Gastrocnemius medialis (tissue), 4 donors: ENCODE measurements around the gene NIPAL1. TPM values are rescaled to one million over a fixed set of nuclear protein-coding genes. Genes with fewer than 3 reads are reported as not detected.

Experiments used
- ATAC-seq, 2 donors: fragments of 150-250 bp; one replicate each; pipeline ENCODE4 v1.9.1; 2016
- DNase-seq, 2 donors: peaks; one replicate each; pipeline ENCODE4 v3.0.0-alpha.2; 2019
- H3K27ac ChIP-seq, 4 donors: fragments of 200-600 bp; sonication (generic); 1 replicate in 1 of 4; 2 replicates in 3 of 4; pipeline ENCODE4 v1.5.1; 2016 to 2018; ENCODE audit warnings: mild to moderate bottlenecking in 2 of 4, moderate library complexity in 1 of 4
- H3K27me3 ChIP-seq, 3 donors: fragments of 200-600 bp; sonication (generic) in 2 of 3; 1 replicate in 1 of 3; 2 replicates in 2 of 3; pipeline versions ENCODE4 v1.5.1 to v1.6.0; 2016 to 2019; ENCODE audit warnings: mild to moderate bottlenecking in 1 of 3, moderate library complexity in 1 of 3
- H3K36me3 ChIP-seq, 2 donors: fragments of 200-600 bp; sonication (generic) in 1 of 2; one replicate each; pipeline ENCODE4 v1.5.1; 2017 to 2018
- H3K4me1 ChIP-seq, 2 donors: fragments of 200-600 bp; sonication (generic) in 1 of 2; one replicate each; pipeline ENCODE4 v1.5.1; 2016 to 2017; ENCODE audit warnings: mild to moderate bottlenecking in 2 of 2
- H3K4me3 ChIP-seq, 4 donors: fragments of 200-600 bp; sonication (generic) in 3 of 4; 1 replicate in 1 of 4; 2 replicates in 3 of 4; pipeline ENCODE4 v1.5.1; 2016 to 2019; ENCODE audit warnings: mild to moderate bottlenecking in 2 of 4
- H3K9me3 ChIP-seq, 3 donors: fragments of 200-600 bp; sonication (generic) in 2 of 3; 1 replicate in 1 of 3; 2 replicates in 2 of 3; pipeline ENCODE4 v1.5.1; 2016 to 2019
- CTCF ChIP-seq, 5 experiments: fragments of 450-650 bp in 3 of 5; fragments of 200-600 bp in 2 of 5; sonication (generic) in 2 of 5; IDR thresholded peaks in 4 of 5; conservative IDR thresholded peaks in 1 of 5; 1 replicate in 4 of 5; 2 replicates in 1 of 5; pipeline ENCODE4 v1.5.1; 2016 to 2019; ENCODE audit warnings: antibody characterized with exemption in 5 of 5, mild to moderate bottlenecking in 3 of 5, moderate library complexity in 3 of 5
- POLR2A ChIP-seq, 2 donors: fragments of 450-650 bp; IDR thresholded peaks; one replicate each; pipeline ENCODE4 v1.6.1; 2017; ENCODE audit warnings: antibody characterized with exemption in 2 of 2, mild to moderate bottlenecking in 2 of 2, moderate library complexity in 2 of 2
- in situ Hi-C, 4 donors: fragments of 200-750 bp; cut with MboI; loops; one replicate each; pipeline versions ENCODE4 v1.15.0 to v1.8.0; 2017; ENCODE audit warnings: low sequenced_read_pairs in 4 of 4
- intact Hi-C: fragments of 100-400 bp; cut with DNase I; formaldehyde crosslinking; loops from one replicate; pipeline ENCODE4 v1.15.1; 2023; ENCODE audit warnings: low total_unique reads
- total RNA-seq, 4 donors: library from RNA; depleted of rRNA; stranded (reverse); fragments of >200 nt; gene quantifications; one replicate each; pipeline versions ENCODE4 v1.1.0 to v1.2.3, GENCODE V29; 2016

The NIPAL1 gene
- total RNA-seq, 4 donors from 2014 or later = 0.07 to 0.51 (median 0.15) TPM; not detected in 1

- intact Hi-C loops (loop anchor here (2.0 kb wide), 1 partner anchor 26 kb away; the partner anchor contains the start of genes CNGA1 and NIPAL1), in situ Hi-C loops (no loop called here)
- peaks cover 27 to 30% of the 10 kb centered on the region in 2 donors for H3K4me1 ChIP-seq
- peak overlapping the region in 2 of 4 donors; percentile 23 to 30 for H3K27ac ChIP-seq
- H3K9me3 ChIP-seq = no peaks in the 10 kb centered on the region
- TF ChIP-seq POLR2A (IDR thresholded peaks at IDR 0.05) (no peak), CTCF (IDR thresholded peaks at IDR 0.05 in 4 of 5, conservative IDR thresholded peaks at IDR 0.05 in 1 of 5) (no peak)
- H3K27me3 ChIP-seq = no peaks in the 10 kb centered on the region
- H3K36me3 ChIP-seq = no peaks in the 10 kb centered on the region
- no peak for DNase-seq
- ATAC-seq = no peak
- no peak overlapping the region for H3K4me3 ChIP-seq
Observed at GRCh38 chr4:48042979-48043461, 26.4 kb downstream of the NIPAL1 start.

- no peak overlapping the region for H3K4me3 ChIP-seq
- no peaks in the 10 kb centered on the region for H3K36me3 ChIP-seq
- peaks cover 28 to 32% of the 10 kb centered on the region in 2 donors for H3K4me1 ChIP-seq
- no peaks in the 10 kb centered on the region for H3K27me3 ChIP-seq
- intact Hi-C loops (loop anchor here (2.0 kb wide), 1 partner anchor 27 kb away; the partner anchor contains the start of genes CNGA1 and NIPAL1), in situ Hi-C loops (no loop called here)
- H3K9me3 ChIP-seq = no peaks in the 10 kb centered on the region
- no peak for DNase-seq
- no peak for TF ChIP-seq CTCF (IDR thresholded peaks at IDR 0.05 in 4 of 5, conservative IDR thresholded peaks at IDR 0.05 in 1 of 5)
- no peak for TF ChIP-seq POLR2A (IDR thresholded peaks at IDR 0.05)
- H3K27ac ChIP-seq = peak overlapping the region in 2 of 4 donors; percentile 23 to 30
- no peak for ATAC-seq
Observed at GRCh38 chr4:48043504-48043903, 26.9 kb downstream of the NIPAL1 start.

- no peaks in the 10 kb centered on the region for H3K27me3 ChIP-seq
- no peaks in the 10 kb centered on the region for H3K9me3 ChIP-seq
- H3K36me3 ChIP-seq = no peaks in the 10 kb centered on the region
- no peak overlapping the region for H3K27ac ChIP-seq
- TF ChIP-seq POLR2A (IDR thresholded peaks at IDR 0.05) (no peak), CTCF (IDR thresholded peaks at IDR 0.05 in 4 of 5, conservative IDR thresholded peaks at IDR 0.05 in 1 of 5) (no peak)
- no peak for DNase-seq
- in situ Hi-C loops = no loop called here
- intact Hi-C loops = no loop called here
- H3K4me3 ChIP-seq = no peak overlapping the region
- H3K4me1 ChIP-seq = peaks cover 28 to 32% of the 10 kb centered on the region in 2 donors
- ATAC-seq = no peak
Observed at GRCh38 chr4:48044298-48044697, 27.7 kb downstream of the NIPAL1 start.

- H3K27ac ChIP-seq = peak overlapping the region in 2 of 4 donors; percentile 5 to 46
- ATAC-seq (peak in 1 of 2 donors; percentile 51), DNase-seq (peak in 1 of 2 donors; percentile 30)
- H3K9me3 ChIP-seq = no peaks in the 10 kb centered on the region
- no peaks in the 10 kb centered on the region for H3K36me3 ChIP-seq
- intact Hi-C loops (no loop called here), in situ Hi-C loops (no loop called here)
- peaks cover 28 to 32% of the 10 kb centered on the region in 2 donors for H3K4me1 ChIP-seq
- no peak for TF ChIP-seq POLR2A (IDR thresholded peaks at IDR 0.05)
- no peak for TF ChIP-seq CTCF (IDR thresholded peaks at IDR 0.05 in 4 of 5, conservative IDR thresholded peaks at IDR 0.05 in 1 of 5)
- H3K4me3 ChIP-seq = no peak overlapping the region
- H3K27me3 ChIP-seq = no peaks in the 10 kb centered on the region
Observed at GRCh38 chr4:48046059-48046458, 29.5 kb downstream of the NIPAL1 start.
